Right ventricle myocardium inferior (tissue), 1 donor: ENCODE results near the gene TAGLN2. TPM values are rescaled to one million over a fixed set of nuclear protein-coding genes. Genes with fewer than 3 reads are reported as not detected.
"Not testable (repeated sequence)": the region's sequence is repeated elsewhere in the genome, so short reads cannot be mapped to it uniquely, and the experiment has no call there.

Source experiments
- ATAC-seq: fragments of 200-7000 bp; cut with Tn5 transposase; one replicate; pipeline ENCODE4 v1.9.1; 2020; ENCODE audit warnings: mild to moderate bottlenecking, moderate library complexity
- DNase-seq: peaks from one replicate; pipeline ENCODE4 v3.0.0; 2021; ENCODE audit errors: missing footprints
- intact Hi-C: fragments of 100-400 bp; cut with DNase I; formaldehyde crosslinking; loops from one replicate; pipeline ENCODE4 v1.11.0; 2022
- total RNA-seq: library from RNA; stranded (reverse); fragmentation: NEBNext Ultra II Directional; extraction: Animal tissue kit (Norgen Biotek cat#: 25700); gene quantifications from one replicate; pipeline ENCODE4 v1.2.1, GENCODE V29; 2021
- donor health status: DM: no; HTN: yes; CAD: no; lungs with severe emphysema.

The TAGLN2 gene
- total RNA-seq, 1 donor from 2014 or later = 143 TPM

GRCh38 chr1:159915571-159916241, 9.6 kb downstream of the TAGLN2 start:
- DNase-seq = no peak
- intact Hi-C loops = no loop called here
- peak; percentile 33 for ATAC-seq

- intact Hi-C loops = no loop called here
- DNase-seq (no peak), ATAC-seq (no peak)
These were observed 10.9 kb downstream of the TAGLN2 start for GRCh38 chr1:159914252-159915018.

- intact Hi-C loops = no loop called here
- ATAC-seq = no peak
These were observed 11.7 kb downstream of the TAGLN2 start for GRCh38 chr1:159913451-159914192.

GRCh38 chr1:159911326-159912070, 13.8 kb downstream of the TAGLN2 start:
- ATAC-seq = no peak
- intact Hi-C loops = no loop called here
- no peak for DNase-seq

More at GRCh38 chr1:159913451-159914192, 11.7 kb downstream of the TAGLN2 start:
- DNase-seq = no peak

GRCh38 chr1:159908031-159908940, 17.0 kb downstream of the TAGLN2 start:
- DNase-seq = no peak
- ATAC-seq = no peak
- intact Hi-C loops = no loop called here

- intact Hi-C loops = no loop called here
- DNase-seq (no peak), ATAC-seq (no peak)
These were observed 18.3 kb downstream of the TAGLN2 start for GRCh38 chr1:159906960-159907359.

GRCh38 chr1:159904036-159904435, 21.3 kb downstream of the TAGLN2 start:
- DNase-seq, ATAC-seq, intact Hi-C loops: not testable (repeated sequence)

GRCh38 chr1:159902541-159902940, 22.8 kb downstream of the TAGLN2 start:
- intact Hi-C loops = no loop called here
- DNase-seq = no peak
- ATAC-seq = no peak

GRCh38 chr1:159900755-159901360, 24.4 kb downstream of the TAGLN2 start:
- ATAC-seq = no peak
- intact Hi-C loops = no loop called here
- DNase-seq = no peak

GRCh38 chr1:159900086-159900680, 25.1 kb downstream of the TAGLN2 start, which contains the start of gene CFAP45:
CFAP45 (minus strand) TSS chr1:159900165; CDS start chr1:159900098, 67 bp downstream.
- intact Hi-C loops = no loop called here
- DNase-seq = peak; percentile 92
- peak; percentile 89 for ATAC-seq

- DNase-seq, ATAC-seq, intact Hi-C loops: not testable (repeated sequence)
These were observed 25.7 kb downstream of the TAGLN2 start for GRCh38 chr1:159899634-159900033.

- DNase-seq (no peak), ATAC-seq (no peak)
- intact Hi-C loops = no loop called here
These were observed 26.8 kb downstream of the TAGLN2 start for GRCh38 chr1:159898527-159898926.

- ATAC-seq = no peak
- intact Hi-C loops = no loop called here
- DNase-seq = no peak
These were observed 27.3 kb downstream of the TAGLN2 start for GRCh38 chr1:159897962-159898361.

GRCh38 chr1:159896546-159896930, 28.8 kb downstream of the TAGLN2 start:
- ATAC-seq = no peak
- intact Hi-C loops = no loop called here
- no peak for DNase-seq

GRCh38 chr1:159895836-159896545, 29.3 kb downstream of the TAGLN2 start:
- peak; percentile 35 for ATAC-seq

GRCh38 chr1:159895286-159895685, 30.0 kb downstream of the TAGLN2 start:
- intact Hi-C loops = no loop called here
- no peak for ATAC-seq

More at GRCh38 chr1:159895836-159896545, 29.3 kb downstream of the TAGLN2 start:
- intact Hi-C loops = no loop called here
- DNase-seq = no peak

More at GRCh38 chr1:159895286-159895685, 30.0 kb downstream of the TAGLN2 start:
- DNase-seq = no peak
